Measurements from ENCODE around the gene SNX24. TPM values are rescaled to one million over a fixed set of nuclear protein-coding genes. Genes with fewer than 3 reads are reported as not detected.

Gene SNX24
- total and polyA plus RNA-seq, 3 donors from 2014 or later: 13.1 to 25.8 (median 23.1) TPM

GRCh38 chr5:122874179-122874875 is 28.9 kb downstream of the SNX24 start:
- no peak overlapping the region for H3K4me3 ChIP-seq
- H3K27ac ChIP-seq: no peak overlapping the region
- TF ChIP-seq POLR2A (IDR thresholded peaks at IDR 0.05) (no peak), CTCF (IDR thresholded peaks at IDR 0.05) (no peak)
- H3K36me3 ChIP-seq (ENCODE audit: low read depth, missing control alignments): no peaks in the 10 kb centered on the region
- no peak for DNase-seq
- 77% methylated on average over 4 of the region's 4 CpGs for WGBS, 2 donors
- H3K4me1 ChIP-seq: peaks cover 6% of the 10 kb centered on the region
- intact Hi-C loops (cut with DNase I; ENCODE audit: low total_unique reads): no loop called here
- H3K27me3 ChIP-seq: no peaks in the 10 kb centered on the region
- no peaks in the 10 kb centered on the region for H3K9me3 ChIP-seq

GRCh38 chr5:122877518-122877917 is 32.1 kb downstream of the SNX24 start:
- intact Hi-C loops (cut with DNase I; ENCODE audit: low total_unique reads): no loop called here
- H3K4me3 ChIP-seq: no peak overlapping the region
- 83 to 85% methylated on average over 2 of the region's 2 CpGs for WGBS, 2 donors
- H3K4me1 ChIP-seq: peaks cover 6% of the 10 kb centered on the region
- H3K27ac ChIP-seq: no peak overlapping the region
- H3K9me3 ChIP-seq: no peaks in the 10 kb centered on the region
- no peaks in the 10 kb centered on the region for H3K36me3 ChIP-seq (ENCODE audit: low read depth, missing control alignments)
- no peaks in the 10 kb centered on the region for H3K27me3 ChIP-seq
- no peak for DNase-seq
- no peak for TF ChIP-seq CTCF (IDR thresholded peaks at IDR 0.05)
- TF ChIP-seq POLR2A (IDR thresholded peaks at IDR 0.05): no peak

- H3K9me3 ChIP-seq: no peaks in the 10 kb centered on the region
- no peak for TF ChIP-seq POLR2A (IDR thresholded peaks at IDR 0.05)
- TF ChIP-seq CTCF (IDR thresholded peaks at IDR 0.05): no peak
- 88 to 91% methylated on average over 3 of the region's 3 CpGs for WGBS, 2 donors
- DNase-seq: no peak
- peaks cover 5% of the 10 kb centered on the region for H3K4me1 ChIP-seq
- intact Hi-C loops (cut with DNase I; ENCODE audit: low total_unique reads): no loop called here
- no peaks in the 10 kb centered on the region for H3K27me3 ChIP-seq
- no peak overlapping the region for H3K4me3 ChIP-seq
- H3K36me3 ChIP-seq (ENCODE audit: low read depth, missing control alignments): no peaks in the 10 kb centered on the region
- no peak overlapping the region for H3K27ac ChIP-seq
Observed at GRCh38 chr5:122879076-122879475, 33.7 kb downstream of the SNX24 start.

GRCh38 chr5:122880170-122880689 is 34.8 kb downstream of the SNX24 start:
- WGBS, 2 donors: 65 to 75% methylated on average over 4 of the region's 4 CpGs
- no peak for TF ChIP-seq POLR2A (IDR thresholded peaks at IDR 0.05)
- TF ChIP-seq CTCF (IDR thresholded peaks at IDR 0.05): no peak
- no peak for DNase-seq
- Histone ChIP-seq H3K9me3 (no peaks in the 10 kb centered on the region), H3K4me3 (no peak overlapping the region), H3K36me3 (ENCODE audit: low read depth, missing control alignments) (no peaks in the 10 kb centered on the region), H3K27ac (no peak overlapping the region), H3K4me1 (no peaks in the 10 kb centered on the region), H3K27me3 (no peaks in the 10 kb centered on the region)
- intact Hi-C loops (cut with DNase I; ENCODE audit: low total_unique reads): no loop called here

- Histone ChIP-seq H3K4me1 (no peaks in the 10 kb centered on the region), H3K9me3 (no peaks in the 10 kb centered on the region), H3K4me3 (no peak overlapping the region), H3K36me3 (ENCODE audit: low read depth, missing control alignments) (no peaks in the 10 kb centered on the region), H3K27me3 (no peaks in the 10 kb centered on the region), H3K27ac (no peak overlapping the region)
- no peak for DNase-seq
- TF ChIP-seq CTCF (IDR thresholded peaks at IDR 0.05) (no peak), POLR2A (IDR thresholded peaks at IDR 0.05) (no peak)
- intact Hi-C loops (cut with DNase I; ENCODE audit: low total_unique reads): no loop called here
- 56 to 93% methylated on average over 3 of the region's 3 CpGs for WGBS, 2 donors
Observed at GRCh38 chr5:122880749-122881148, 35.3 kb downstream of the SNX24 start.
